ENCODE measurements around the gene BMPER. TPM values are rescaled to one million over a fixed set of nuclear protein-coding genes. Genes with fewer than 3 reads are reported as not detected.
A peak's percentile ranks its signal among the peaks of the same experiment; 100 is the strongest.

Gene BMPER
- total RNA-seq, 1 donor from 2014 or later, result not detected

DNA sequence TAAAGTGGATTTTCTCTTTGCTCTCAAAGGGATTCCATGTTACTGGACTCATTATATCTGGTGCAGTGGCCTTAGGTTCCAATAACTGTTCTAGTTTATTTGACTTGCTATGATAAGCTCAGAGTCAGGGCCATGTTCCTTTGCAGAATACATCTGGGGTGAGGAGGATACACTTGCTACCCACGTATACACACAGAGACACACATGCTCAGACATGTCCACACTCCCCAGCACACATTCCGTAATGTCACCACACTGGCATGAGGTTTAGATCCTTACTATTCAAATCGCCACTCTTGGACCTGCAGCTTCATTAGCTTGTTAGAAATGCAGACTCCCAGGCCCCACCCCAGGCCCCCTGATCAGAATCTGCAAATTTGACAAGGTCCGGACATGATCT lies 195.3 kb downstream of the BMPER start:
- ATAC-seq, result no peak

DNA sequence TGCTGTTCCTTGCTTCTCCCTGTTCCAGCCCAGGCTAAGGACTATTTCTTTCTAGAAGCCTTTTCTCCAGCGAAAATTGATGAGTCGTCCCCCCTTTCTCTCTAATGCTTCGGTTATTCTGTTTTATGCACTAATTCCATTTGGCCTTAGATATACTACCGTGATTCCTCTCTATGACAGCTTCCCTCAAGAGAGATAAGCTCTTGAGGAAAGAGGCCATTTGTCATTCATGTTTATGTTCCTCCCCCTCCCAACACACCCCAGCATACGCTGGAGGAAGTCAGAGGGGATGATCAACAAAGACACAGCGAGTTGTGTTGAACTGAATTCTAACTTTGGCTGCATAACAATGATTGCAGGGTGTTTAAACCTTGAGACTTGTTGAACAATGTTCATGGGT lies 198.8 kb downstream of the BMPER start:
- no peak for ATAC-seq

DNA sequence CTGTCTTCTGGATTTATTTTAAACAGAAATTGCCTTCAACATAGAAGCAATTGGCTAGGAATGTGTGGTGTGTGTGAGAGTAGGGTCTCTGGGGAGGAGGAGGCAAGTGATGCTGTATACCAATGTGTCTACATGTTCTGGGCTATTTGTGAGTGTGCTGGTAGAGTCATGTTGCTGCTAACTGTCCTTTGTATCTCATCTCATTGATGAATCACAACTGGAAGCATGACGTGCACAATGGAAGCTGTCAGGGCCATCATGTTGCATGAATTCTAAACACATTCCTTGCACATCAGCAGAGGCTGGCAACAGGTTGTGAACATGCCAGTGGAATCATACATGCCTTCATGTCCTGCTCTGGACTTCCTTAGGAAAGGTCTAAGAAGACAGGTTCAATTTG lies 199.7 kb downstream of the BMPER start:
- ATAC-seq, result no peak

DNA sequence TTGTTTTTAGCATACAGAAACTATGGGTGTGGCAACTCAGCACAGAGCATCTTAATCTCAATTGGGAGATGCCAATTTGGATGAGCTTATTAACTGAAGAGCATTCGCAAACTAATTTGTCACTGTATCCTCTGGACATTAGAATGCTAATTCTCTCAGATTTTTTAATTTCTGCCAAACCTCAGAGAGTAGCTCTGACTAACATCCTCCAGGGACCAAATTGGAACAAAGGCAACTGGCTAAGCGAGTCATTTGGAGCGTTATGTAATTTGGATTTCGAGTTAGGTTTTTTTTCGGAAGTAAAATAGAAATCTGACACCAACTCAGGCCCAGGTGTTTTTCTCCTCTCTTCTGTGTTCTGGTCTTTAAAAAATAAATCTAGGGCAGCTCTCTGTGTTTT lies 201.9 kb downstream of the BMPER start:
- no peak for ATAC-seq

DNA sequence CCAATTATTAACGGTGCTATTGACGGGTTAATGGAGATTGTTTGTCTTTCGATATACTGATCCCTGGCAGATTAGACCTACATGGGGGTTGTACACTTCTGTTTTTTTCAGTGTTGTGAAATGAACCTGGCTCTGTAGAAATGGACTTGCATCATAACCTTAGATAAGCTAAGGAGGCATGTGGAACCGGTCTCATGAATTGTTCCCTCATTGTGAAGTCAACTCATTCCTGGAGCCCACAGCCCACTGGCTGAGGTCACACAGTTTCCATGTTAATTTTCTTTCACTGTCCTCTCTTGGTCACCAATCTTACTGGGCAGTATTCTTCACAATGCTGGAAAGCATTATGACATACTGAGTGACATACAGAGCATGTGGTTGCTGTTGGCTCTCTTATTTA lies 202.8 kb downstream of the BMPER start:
- ATAC-seq, result no peak

DNA sequence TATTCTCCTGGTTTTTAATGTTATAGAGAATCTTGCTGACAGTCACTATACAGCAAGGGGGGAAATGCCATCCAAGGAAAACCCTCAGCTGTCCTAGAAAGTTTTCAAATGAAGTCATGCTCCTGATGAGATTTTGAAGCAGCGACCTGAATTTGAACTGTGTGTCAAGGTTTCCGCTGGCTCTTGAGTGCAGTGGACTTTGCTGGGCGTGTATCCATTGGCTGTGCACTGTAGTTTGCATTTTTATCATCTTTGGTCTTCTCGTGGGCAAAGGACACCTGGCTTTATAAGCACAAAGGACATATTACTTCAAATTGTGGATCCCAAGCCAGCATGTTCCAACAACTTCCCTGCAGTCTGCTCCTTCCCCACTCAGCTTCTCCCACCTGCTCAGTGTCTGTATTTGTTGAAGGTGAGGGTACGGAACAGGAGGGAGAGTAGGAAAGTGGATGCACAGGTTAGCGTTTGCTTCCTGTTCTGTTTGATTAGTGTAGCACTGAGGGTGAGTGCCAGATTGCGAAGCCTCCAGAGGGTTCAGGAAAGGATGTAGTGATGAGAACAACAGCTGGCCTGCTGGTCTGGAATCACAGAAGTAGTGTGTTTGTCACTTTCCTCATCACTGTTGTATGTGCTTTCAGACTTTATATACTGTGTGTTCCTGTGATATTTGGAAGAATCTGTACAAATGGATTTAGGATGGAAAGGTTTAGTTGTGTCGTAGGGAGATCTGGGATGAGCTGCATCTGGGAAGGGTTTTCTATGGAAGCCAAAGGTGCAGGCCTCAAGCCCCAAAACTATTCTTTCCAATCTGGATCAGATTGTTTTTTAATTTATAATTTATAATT lies 204.8 kb downstream of the BMPER start:
- no peak for ATAC-seq

DNA sequence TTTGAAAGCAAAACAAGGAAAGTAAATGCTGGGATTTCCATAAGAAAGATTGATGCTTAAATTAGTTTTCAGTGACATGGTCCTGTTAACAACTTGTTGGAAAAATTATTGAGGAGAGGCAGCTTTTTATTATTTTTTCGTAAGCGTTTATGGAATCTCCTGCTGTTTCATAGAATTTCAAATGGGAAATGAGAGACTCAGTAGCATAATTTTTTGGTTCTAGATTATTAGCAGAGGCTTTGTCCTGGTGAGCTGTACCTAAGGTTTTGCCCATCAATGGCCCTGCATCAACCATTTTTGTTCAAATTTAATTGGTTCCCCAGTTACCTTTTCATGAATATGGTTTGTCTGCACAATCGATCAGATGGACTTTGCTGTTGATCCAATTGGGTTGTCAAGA lies 205.7 kb downstream of the BMPER start:
- ATAC-seq, result no peak

DNA sequence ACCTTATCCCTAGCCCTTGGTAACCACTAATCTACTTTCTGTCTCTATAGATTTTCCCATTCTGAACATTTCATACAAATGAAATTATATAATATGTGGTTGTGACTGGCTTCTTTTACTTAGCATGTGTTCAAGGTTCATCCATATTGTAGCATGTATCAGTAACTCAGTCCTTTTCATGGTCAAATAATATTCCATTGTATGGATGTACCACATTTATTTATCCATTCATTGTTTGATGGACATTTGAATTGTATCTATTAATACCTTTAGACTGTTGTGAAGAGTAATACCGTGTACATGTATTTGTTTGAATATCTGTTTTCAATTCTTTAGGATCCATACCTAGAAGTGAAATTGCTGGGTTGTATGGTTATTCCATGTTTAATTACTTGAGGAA lies 210.2 kb downstream of the BMPER start:
- no peak for ATAC-seq

DNA sequence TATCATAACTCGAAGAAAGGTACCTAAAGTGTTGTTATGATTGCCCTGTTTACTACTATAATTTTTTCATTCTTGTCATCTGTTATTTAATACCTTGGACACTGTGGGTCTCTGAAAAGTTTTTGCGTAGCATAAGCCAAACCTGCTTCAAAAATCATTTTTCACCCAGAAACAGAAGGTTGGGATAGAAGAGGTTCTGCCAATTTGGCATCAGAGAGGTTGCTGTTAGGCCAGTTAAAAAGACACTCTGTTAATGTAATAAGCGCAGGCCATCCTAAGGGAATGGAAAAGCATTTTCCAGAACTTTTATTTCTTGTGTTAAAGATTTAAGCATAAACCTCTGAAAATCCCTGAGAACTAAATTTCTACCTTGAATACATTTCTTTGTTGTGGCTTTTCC lies 212.2 kb downstream of the BMPER start:
- no peak for ATAC-seq

DNA sequence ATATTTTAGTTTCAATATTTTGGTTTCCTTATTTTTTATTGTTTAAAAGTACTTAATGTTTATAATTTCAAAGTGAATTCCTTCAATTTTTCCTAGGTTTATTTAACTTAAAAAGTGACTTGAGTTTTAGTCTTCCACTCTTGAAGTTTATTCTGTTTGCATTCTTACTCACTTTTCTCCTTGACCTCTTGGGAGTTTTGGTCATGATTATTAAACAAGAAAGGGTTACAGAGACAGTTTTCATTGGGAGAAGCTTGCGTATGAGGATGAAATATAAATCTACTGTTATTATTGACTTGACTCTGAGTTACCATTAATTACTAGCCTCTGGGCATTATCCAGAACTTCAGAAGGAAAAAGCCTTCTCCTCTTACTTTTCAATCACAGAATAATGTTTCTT lies 216.0 kb downstream of the BMPER start:
- no peak for ATAC-seq

DNA sequence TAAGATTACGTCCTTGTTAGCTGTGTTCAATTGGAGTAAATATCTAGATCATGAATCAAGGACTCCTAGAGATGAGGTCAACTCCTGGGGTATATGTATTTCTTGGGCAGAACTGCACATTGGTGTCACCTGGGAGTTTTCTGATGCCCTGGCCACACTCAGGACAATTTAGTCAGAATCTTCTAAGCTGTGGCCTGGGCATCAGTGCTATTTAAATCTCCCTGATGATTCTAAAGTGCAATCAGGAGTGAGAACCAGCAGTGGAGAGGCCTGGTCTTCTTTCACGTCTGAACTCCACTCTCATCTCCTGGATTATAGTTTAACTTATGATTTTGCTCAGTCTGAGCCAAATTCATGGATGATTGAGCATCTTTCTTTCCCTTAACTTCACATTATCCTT lies 218.0 kb downstream of the BMPER start:
- ATAC-seq, result no peak

DNA sequence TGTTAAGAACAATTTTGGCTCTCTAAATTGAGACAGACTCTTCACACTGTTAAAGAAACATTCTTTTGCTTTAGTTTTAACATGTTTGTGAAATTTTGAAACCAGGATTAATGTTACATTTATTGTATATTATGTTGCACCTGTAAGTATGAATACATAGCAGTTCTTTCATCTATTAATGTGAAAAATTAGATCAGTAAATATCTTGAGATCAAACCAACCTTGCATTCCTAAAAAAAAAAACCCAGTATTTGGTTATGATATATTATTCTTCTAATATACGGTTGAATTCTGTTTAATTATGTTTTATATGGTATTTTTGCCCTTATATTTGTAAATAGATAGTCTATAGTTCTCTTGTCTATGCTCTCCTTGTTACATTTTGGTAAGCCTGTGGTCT lies 219.4 kb downstream of the BMPER start:
- ATAC-seq, result no peak

DNA sequence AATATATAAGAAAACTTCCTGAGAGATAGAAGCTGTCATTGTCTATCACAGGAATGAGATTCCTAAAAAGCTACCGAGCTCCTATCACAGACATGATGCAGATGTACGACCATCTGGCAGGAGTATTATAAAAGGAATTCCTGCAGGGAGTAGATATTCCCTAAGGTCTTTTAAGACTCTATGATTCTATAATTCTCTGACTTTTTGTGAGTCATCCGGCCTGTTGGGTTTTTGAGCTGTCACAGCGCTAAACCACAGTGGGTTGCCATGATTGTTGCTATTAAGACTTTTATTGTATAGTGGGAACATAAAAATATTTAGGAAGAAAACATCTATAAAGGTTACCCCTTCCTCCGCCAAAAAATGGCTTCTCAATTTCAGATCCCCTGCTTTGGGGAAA lies 223.4 kb downstream of the BMPER start:
- no peak for ATAC-seq

DNA sequence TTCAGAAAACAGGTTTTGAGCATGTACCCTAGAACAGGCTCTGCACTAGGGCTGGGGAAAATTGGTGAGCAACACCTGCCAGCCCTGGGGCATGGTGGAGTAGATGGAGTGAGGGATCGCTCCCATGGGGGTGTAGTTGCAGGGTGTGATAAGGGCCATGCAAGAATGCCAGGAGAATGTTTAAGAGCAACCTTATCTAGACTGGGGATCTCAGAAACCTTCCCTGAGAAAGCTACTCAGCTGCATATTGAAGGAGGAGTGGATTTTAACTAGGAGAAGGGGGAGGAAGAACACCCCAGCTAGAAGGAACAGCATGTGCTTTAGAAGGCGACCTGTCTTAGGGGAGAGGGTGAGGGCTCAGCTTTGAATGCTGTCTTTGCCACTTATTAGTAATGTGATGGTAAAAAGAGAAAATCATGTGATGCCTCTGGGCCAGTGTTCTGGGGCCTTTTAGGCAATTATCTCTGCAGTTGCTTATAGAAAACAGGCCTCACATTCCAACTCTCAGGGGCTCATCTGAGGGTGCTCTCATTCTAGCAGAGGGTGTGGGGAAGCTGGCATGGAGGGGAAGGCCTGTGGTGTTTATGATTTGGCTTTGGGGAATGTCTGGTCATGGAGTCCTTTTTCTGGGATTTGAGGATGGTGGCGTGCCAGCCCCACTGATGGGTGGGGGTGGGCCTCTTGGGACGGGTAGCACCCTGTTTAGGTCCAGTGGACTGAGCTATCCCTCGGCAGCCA lies 225.4 kb downstream of the BMPER start:
- no peak for ATAC-seq

DNA sequence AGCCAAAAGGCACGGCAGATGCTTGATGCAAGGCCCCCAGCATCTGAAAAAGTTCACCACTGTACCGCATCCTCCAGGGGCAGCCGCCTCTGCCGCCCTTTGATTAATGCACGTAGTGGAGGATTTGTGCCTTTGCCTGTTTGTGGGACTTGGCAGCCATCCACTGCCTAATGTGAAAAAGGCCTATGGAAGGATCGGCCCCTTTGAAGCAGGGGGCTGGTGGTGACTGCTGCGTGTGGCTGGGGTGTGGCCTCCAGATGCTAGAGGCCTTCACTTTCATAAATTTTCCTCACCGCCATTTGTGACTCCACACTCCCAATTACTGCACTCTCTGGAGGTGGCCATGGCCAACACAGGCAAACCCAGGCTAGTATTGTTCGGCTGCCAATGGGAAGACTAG lies 226.0 kb downstream of the BMPER start:
- ATAC-seq, result no peak

DNA sequence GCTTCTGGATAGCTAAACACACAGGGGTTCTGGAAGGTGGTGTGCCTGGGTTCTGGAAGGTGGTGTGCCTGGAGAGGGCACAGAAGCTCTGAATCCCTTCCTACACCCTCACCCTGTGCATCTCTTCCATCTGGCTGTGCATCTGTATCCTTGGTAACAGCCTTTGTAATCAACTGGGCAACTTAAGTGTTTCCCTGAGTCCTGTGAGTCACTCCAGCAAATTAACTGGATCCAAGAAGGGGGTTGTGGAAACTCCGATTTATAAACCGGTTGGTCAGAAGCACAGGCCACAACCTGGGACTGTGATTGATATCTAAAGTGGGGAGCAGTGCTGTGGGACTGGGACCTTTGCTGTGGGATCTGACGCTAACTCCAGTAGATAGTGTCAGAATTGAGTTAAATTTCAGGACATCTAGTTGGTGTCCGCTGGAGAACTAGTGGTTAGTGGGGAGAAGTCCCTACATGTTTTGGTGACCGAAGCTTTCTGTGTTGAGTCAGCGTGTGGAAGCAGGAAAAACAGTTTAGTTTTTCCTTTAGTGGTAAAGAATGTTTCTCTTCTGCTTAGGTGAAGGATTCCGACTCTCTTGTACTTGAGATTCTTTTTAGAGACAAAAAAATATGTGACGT lies 228.1 kb downstream of the BMPER start:
- ATAC-seq, result peak; percentile 69

DNA sequence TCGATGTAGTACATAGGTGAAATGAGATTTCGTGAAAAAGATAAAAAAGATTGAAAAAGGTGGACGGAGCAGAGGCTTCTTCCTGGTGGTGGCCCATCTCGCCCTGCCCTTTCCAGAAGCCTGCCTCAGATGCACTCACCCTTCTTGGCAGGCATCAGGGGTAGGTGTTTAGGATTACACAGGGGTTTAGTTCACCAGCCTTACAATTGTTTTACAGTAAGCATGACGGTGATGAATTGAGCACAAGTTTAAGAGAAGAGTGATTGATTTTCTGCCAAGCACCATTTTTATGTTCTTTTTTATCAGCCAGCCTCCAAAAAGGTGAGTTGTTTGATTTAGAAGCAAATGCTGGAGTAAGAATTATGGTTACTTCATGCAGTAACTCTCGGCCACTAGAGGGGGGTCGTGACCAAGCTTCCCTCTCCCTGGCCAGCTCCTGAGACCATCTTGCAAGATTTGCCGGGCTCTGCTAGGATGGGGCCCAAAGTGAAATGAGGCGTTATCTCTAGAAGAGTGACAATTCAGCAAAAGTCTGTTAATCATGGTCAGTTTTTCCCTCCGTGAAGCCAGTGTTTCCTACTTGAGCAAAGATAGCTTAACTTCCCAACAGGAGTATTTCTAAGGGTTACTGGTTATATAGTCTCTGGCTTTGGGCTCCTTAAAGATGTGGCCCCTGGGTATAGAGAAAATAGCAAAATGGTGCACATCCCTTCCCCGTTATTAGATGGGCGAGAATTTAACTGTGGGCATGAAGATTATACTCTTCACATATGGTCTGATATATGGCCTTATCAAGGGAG lies 228.8 kb downstream of the BMPER start:
- peak; percentile 77 for ATAC-seq

DNA sequence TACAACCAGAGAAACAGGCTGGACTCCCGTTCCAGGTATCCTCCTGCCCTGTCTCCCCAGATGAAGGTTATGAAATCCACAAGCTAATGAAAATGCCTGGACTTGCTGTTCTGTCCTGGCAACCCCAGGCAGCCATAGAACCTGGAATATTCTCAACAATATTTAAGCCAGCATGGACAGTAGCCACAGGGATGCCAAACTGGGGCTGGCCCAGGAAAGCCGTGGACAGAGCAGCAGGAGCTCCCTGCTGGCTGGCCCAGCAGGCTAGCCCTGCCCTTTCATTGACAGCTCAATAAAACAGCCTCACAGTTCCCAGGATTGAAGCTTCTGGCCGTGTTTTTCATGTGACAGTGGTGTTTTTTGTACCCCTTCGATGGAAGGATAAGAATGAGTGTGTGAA lies 230.6 kb downstream of the BMPER start:
- ATAC-seq, result no peak

DNA sequence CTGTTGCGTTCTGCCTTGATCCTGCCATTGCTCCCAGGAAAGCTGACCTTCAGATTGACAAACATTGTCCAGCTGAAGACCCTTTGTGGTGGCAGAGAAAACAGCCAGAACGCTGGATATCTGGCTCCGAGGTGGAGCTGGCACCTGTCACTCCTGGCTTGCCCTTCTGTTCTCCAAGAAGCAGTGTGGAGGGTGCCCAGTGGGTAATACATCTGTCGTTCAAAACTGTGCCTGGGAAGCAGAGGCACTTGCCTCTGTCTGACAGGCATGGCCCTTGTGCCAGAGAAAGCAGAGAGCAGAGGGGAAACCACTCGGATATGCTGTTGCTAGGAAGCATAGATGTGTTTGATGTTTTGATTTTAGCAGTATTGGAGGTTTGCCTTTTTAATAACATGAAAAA lies 231.4 kb downstream of the BMPER start:
- no peak for ATAC-seq

DNA sequence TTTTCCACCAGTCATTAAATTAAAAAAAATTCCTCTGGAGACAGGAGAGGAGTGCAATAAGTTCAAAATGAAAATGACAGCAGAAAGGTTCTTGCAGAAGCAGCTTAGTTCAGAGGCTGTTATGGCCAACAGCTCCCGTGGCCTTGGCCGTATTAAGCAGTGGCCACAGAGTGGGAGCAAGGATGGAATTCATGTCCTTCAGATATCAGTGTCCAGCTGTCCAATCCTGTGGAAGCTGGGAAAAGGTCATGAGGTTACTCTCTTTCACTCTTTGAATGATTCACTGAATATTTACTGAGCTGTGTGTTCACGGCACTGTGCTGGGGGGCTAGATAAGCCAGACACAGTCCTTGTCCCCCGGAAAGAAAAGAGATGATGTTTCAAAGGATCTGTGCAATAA lies 231.8 kb downstream of the BMPER start:
- no peak for ATAC-seq

DNA sequence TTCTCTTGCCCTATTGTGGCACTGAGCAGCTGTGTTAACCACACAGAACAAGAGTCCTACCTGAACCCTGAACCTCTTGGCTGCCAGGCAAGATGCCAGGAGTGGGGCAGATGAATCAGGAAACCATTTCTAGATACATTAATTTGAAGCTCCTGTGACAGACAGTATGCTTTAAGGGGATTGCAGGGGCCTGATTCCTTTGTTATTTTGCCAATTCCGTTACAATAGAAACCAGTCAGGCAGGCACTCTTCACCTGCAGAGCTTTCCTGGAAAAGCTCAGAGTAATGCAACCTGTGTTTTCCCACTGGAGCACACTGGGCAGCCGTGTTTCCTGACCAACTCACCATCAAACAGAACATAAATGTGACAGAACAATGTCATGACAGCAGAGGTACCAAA lies 233.1 kb downstream of the BMPER start:
- no peak for ATAC-seq

DNA sequence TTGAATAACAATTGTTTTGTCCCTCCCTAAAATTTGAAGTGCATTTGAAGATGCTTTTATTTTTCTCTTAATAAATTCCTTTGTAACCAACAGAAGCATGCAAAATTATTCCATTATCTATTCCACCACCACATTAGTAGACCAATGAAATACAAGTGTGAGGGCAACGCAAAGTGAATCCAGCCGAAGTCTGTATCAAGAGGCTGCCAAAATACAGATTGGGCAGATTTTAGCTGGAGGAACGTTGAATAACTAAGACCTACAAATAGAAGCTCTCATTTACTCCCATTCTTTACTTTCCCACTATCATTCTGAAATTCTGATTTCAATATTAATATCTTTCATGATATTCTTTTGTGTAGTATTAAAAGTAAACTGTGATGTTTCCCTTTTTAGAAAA lies 233.7 kb downstream of the BMPER start:
- no peak for ATAC-seq

DNA sequence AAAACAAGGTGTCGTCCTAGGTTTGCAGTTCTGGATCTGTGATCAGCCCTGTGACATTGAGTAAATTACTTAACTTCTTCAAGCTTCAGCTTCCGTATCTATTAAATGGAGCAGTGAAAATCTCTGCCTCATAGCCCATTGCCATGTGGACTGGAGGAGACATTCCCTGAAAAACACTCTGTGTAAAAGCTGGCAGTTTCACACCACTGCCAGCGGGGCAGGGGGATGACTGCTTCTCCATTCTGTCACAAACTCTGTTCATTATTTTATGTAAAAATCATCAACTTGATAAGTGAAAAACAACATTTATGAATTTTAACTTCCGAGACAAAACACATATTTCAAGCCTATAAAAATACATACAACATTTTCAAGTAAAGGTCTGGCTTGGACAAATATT lies 234.7 kb downstream of the BMPER start:
- ATAC-seq, result no peak
